SU-DHL-6 (cell line): ENCODE measurements around the gene SYNM.

ENCODE experiments used
- H2AFZ ChIP-seq: fragments of 200-600 bp; sonication (generic); 2 replicates; pipeline ENCODE4 v1.6.1; 2014; ENCODE audit warnings: low read depth, mild to moderate bottlenecking, moderate library complexity, mixed read lengths, antibody characterized with exemption, low read length; ENCODE audit not compliant: severe bottlenecking
- H3F3A ChIP-seq: fragments of 200-600 bp; shearing (Covaris generic); 2 replicates; pipeline ENCODE4 v1.6.0; 2016; ENCODE audit warnings: antibody characterized with exemption, mild to moderate bottlenecking; ENCODE audit not compliant: insufficient read depth
- H3K27ac ChIP-seq: fragments of 200-600 bp; sonication (generic); 2 replicates; pipeline ENCODE4 v1.5.1; 2016; ENCODE audit warnings: low read depth, mild to moderate bottlenecking, low read length, moderate library complexity, mixed read lengths
- H3K27me3 ChIP-seq: fragments of 200-600 bp; sonication (generic), shearing (Covaris generic); 2 replicates; pipeline ENCODE4 v1.6.0; 2014; ENCODE audit warnings: mild to moderate bottlenecking, low read length
- H3K36me3 ChIP-seq: fragments of 200-600 bp; sonication (generic); 2 replicates; pipeline ENCODE4 v1.6.1; 2014; ENCODE audit warnings: mild to moderate bottlenecking, low read length, mixed read lengths
- H3K4me2 ChIP-seq: fragments of 300-600, 200-600 bp; shearing (Covaris generic), sonication (generic); 2 replicates; pipeline ENCODE4 v1.6.0; 2014; ENCODE audit warnings: low read length, low read depth, mild to moderate bottlenecking; ENCODE audit not compliant: poor library complexity, severe bottlenecking
- H3K4me3 ChIP-seq: fragments of 200-600 bp; sonication (generic); 2 replicates; pipeline ENCODE4 v1.5.1; 2014; ENCODE audit warnings: antibody characterized with exemption, low read length, mild to moderate bottlenecking, mixed read lengths; ENCODE audit not compliant: insufficient read depth, poor library complexity, severe bottlenecking
- H3K79me2 ChIP-seq: fragments of 200-600 bp; sonication (generic); 2 replicates; pipeline ENCODE4 v1.6.1; 2014; ENCODE audit warnings: mild to moderate bottlenecking, low read length, moderate library complexity; ENCODE audit not compliant: insufficient read depth
- H3K9ac ChIP-seq: fragments of 200-600 bp; sonication (generic); 2 replicates; pipeline ENCODE4 v1.7.0; 2014; ENCODE audit warnings: mild to moderate bottlenecking, low read length
- H3K9me2 ChIP-seq: fragments of 200-600 bp; sonication (generic); replicated peaks from 2 replicates; pipeline ENCODE4 v1.6.1; 2014; ENCODE audit warnings: low read length; ENCODE audit not compliant: insufficient read depth
- H3K9me3 ChIP-seq: fragments of 200-600 bp; sonication (generic); 2 replicates; pipeline ENCODE4 v1.6.1; 2014; ENCODE audit warnings: low read length, mixed read lengths; ENCODE audit not compliant: insufficient read depth
- H4K20me1 ChIP-seq: fragments of 200-600 bp; sonication (generic); 2 replicates; pipeline ENCODE4 v1.6.1; 2014; ENCODE audit warnings: low read depth, mild to moderate bottlenecking, antibody characterized with exemption, low read length, moderate library complexity, mixed read lengths
- CTCF ChIP-seq: fragments of 200-600 bp; sonication (generic); IDR thresholded peaks from one replicate; pipeline ENCODE4 v1.5.1; 2017; ENCODE audit warnings: antibody characterized with exemption, mild to moderate bottlenecking, low read length, moderate library complexity; ENCODE audit not compliant: insufficient read depth, poor library complexity, severe bottlenecking
- EZH2phosphoT487 ChIP-seq: fragments of 200-600 bp; sonication (generic), shearing (Covaris generic); conservative IDR thresholded peaks from 2 replicates; pipeline ENCODE4 v1.6.1; 2018; ENCODE audit warnings: mild to moderate bottlenecking, antibody characterized with exemption, low read length, moderate library complexity, mixed read lengths

Gene SYNM

GRCh38 chr15:99062226-99062625, 42.7 kb upstream of the SYNM start:
- H3K27me3 ChIP-seq, result no peaks in the 10 kb centered on the region
- no peaks in the 10 kb centered on the region for H3K9me3 ChIP-seq
- no peak overlapping the region for H3K9ac ChIP-seq
- no peak overlapping the region for H3K4me3 ChIP-seq
- no peaks in the 10 kb centered on the region for H4K20me1 ChIP-seq
- H3K36me3 ChIP-seq, result no peaks in the 10 kb centered on the region
- no peaks in the 10 kb centered on the region for H3K79me2 ChIP-seq
- no peak overlapping the region for H3K4me2 ChIP-seq
- H3K27ac ChIP-seq, result no peak overlapping the region
- H3F3A ChIP-seq, result no peaks in the 10 kb centered on the region
- no peak overlapping the region for H2AFZ ChIP-seq
- TF ChIP-seq CTCF, result no peak
- no peak for TF ChIP-seq EZH2phosphoT487
- H3K9me2 ChIP-seq, result no peaks in the 10 kb centered on the region

- H3K79me2 ChIP-seq, result no peaks in the 10 kb centered on the region
- no peak overlapping the region for H2AFZ ChIP-seq
- H3K27ac ChIP-seq, result no peak overlapping the region
- no peak for TF ChIP-seq EZH2phosphoT487
- TF ChIP-seq CTCF, result no peak
- H3F3A ChIP-seq, result no peaks in the 10 kb centered on the region
- H3K9me2 ChIP-seq, result no peaks in the 10 kb centered on the region
- no peak overlapping the region for H3K9ac ChIP-seq
- H3K4me3 ChIP-seq, result no peak overlapping the region
- no peaks in the 10 kb centered on the region for H3K9me3 ChIP-seq
- H3K27me3 ChIP-seq, result no peaks in the 10 kb centered on the region
- no peaks in the 10 kb centered on the region for H3K36me3 ChIP-seq
- H3K4me2 ChIP-seq, result no peak overlapping the region
- no peaks in the 10 kb centered on the region for H4K20me1 ChIP-seq
Observed at GRCh38 chr15:99068186-99068585, 36.7 kb upstream of the SYNM start.

- H2AFZ ChIP-seq, result no peak overlapping the region
- TF ChIP-seq EZH2phosphoT487 (no peak), CTCF (no peak)
- H3K4me3 ChIP-seq, result no peak overlapping the region
- no peaks in the 10 kb centered on the region for H3K36me3 ChIP-seq
- no peak overlapping the region for H3K27ac ChIP-seq
- H3K79me2 ChIP-seq, result no peaks in the 10 kb centered on the region
- no peak overlapping the region for H3K9ac ChIP-seq
- H3K9me3 ChIP-seq, result no peaks in the 10 kb centered on the region
- H3K4me2 ChIP-seq, result no peak overlapping the region
- H3K9me2 ChIP-seq, result no peaks in the 10 kb centered on the region
- H4K20me1 ChIP-seq, result no peaks in the 10 kb centered on the region
- H3K27me3 ChIP-seq, result no peaks in the 10 kb centered on the region
- no peaks in the 10 kb centered on the region for H3F3A ChIP-seq
Observed at GRCh38 chr15:99070208-99070607, 34.7 kb upstream of the SYNM start.
